ENCODE measurements around the gene CDC42BPG. TPM values are rescaled to one million over a fixed set of nuclear protein-coding genes. Genes with fewer than 3 reads are reported as not detected.

The CDC42BPG gene
- total and polyA plus RNA-seq, 9 of the 15 experiments (the other 6 are each of a cell fraction or from before 2014, with no cell fraction given): 0.04 to 8.8 (median 2.1) TPM

DNA sequence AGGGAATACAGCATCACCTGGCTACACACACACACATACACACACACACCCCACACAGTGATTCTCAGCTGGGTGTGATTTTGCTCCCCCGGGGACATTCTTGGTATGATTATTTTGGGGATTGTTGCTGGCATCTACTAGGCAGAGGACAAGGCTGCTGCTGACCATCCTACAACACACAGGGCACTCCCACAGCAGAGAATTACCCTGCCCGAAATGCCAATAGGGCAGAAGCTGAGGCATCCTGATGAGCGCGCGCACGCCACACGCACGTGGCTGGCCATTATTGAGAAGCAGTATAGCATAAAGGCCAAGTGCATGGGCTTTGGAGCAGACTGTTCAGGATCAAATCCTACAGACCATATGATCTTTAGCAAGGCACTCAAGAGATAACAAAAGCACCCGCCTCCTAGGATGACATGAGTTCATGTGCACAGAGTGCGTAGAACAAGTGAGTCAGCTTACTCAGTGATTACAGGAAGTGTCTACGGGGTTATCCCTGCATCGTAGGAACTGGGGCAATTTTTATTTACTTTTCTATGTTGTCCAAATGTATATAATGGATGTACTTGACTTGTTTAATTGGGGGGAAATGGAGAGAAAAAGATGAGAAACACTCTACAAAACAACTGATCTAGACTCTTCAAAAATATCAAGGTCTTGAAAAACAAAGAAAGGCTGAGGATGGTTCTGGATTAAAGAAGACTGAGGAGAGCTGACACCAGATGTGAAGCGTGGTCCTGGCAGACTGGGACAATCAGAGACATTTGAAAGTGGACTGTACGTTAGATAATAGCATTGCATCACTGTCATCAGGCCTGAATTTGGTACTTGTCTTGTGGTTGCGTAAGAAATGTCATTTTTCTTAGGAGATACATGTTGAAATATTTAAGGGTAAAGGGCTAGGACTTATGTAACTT is 41.2 kb upstream of the CDC42BPG start (continued):
- TF ChIP-seq, protein P1, sequence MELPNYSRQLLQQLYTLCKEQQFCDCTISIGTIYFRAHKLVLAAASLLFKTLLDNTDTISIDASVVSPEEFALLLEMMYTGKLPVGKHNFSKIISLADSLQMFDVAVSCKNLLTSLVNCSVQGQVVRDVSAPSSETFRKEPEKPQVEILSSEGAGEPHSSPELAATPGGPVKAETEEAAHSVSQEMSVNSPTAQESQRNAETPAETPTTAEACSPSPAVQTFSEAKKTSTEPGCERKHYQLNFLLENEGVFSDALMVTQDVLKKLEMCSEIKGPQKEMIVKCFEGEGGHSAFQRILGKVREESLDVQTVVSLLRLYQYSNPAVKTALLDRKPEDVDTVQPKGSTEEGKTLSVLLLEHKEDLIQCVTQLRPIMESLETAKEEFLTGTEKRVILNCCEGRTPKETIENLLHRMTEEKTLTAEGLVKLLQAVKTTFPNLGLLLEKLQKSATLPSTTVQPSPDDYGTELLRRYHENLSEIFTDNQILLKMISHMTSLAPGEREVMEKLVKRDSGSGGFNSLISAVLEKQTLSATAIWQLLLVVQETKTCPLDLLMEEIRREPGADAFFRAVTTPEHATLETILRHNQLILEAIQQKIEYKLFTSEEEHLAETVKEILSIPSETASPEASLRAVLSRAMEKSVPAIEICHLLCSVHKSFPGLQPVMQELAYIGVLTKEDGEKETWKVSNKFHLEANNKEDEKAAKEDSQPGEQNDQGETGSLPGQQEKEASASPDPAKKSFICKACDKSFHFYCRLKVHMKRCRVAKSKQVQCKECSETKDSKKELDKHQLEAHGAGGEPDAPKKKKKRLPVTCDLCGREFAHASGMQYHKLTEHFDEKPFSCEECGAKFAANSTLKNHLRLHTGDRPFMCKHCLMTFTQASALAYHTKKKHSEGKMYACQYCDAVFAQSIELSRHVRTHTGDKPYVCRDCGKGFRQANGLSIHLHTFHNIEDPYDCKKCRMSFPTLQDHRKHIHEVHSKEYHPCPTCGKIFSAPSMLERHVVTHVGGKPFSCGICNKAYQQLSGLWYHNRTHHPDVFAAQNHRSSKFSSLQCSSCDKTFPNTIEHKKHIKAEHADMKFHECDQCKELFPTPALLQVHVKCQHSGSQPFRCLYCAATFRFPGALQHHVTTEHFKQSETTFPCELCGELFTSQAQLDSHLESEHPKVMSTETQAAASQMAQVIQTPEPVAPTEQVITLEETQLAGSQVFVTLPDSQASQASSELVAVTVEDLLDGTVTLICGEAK (IDR thresholded peaks at IDR 0.05): peak; percentile 66; the same call in 1 of the 2 replicates
- TF ChIP-seq, protein P1 (CRISPR knock-in tag; IDR thresholded peaks at IDR 0.05): no peak
- TF ChIP-seq CREM (IDR thresholded peaks at IDR 0.05; ENCODE audit: low read depth): peak; percentile 88
- TF ChIP-seq ESRRA (IDR thresholded peaks at IDR 0.05; ENCODE audit: borderline replicate concordance, low read depth): no peak
- peak; percentile 34; the same call in 1 of the 2 replicates for TF ChIP-seq TCFL5 (CRISPR knock-in tag; conservative IDR thresholded peaks at IDR 0.05)
- TF ChIP-seq, protein P2, sequence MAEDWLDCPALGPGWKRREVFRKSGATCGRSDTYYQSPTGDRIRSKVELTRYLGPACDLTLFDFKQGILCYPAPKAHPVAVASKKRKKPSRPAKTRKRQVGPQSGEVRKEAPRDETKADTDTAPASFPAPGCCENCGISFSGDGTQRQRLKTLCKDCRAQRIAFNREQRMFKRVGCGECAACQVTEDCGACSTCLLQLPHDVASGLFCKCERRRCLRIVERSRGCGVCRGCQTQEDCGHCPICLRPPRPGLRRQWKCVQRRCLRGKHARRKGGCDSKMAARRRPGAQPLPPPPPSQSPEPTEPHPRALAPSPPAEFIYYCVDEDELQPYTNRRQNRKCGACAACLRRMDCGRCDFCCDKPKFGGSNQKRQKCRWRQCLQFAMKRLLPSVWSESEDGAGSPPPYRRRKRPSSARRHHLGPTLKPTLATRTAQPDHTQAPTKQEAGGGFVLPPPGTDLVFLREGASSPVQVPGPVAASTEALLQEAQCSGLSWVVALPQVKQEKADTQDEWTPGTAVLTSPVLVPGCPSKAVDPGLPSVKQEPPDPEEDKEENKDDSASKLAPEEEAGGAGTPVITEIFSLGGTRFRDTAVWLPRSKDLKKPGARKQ (CRISPR knock-in tag; IDR thresholded peaks at IDR 0.05): no peak
- peak; percentile 76 for TF ChIP-seq ZNF175 (CRISPR knock-in tag; IDR thresholded peaks at IDR 0.05; ENCODE audit: low read depth)
- peak; percentile 90 for TF ChIP-seq EP400 (IDR thresholded peaks at IDR 0.05)
- no peak for TF ChIP-seq CBX2 (IDR thresholded peaks at IDR 0.05; ENCODE audit: insufficient read depth, low read length, poor library complexity, severe bottlenecking)
- no peak for TF ChIP-seq MCM5 (IDR thresholded peaks at IDR 0.05; ENCODE audit: low read depth)
- no peak for TF ChIP-seq HDAC3 (IDR thresholded peaks at IDR 0.05; ENCODE audit: borderline replicate concordance, partially characterized antibody)
- TF ChIP-seq FOSL1 (tag; conservative IDR thresholded peaks at IDR 0.05): peak; percentile 96

Data from K562 (cell line).